Gastrocnemius medialis (tissue), 4 donors: Measurements from ENCODE around the gene LBH.

Experiments used
- CTCF ChIP-seq, 5 experiments: fragments of 450-650 bp in 3 of 5; fragments of 200-600 bp in 2 of 5; sonication (generic) in 2 of 5; IDR thresholded peaks in 4 of 5; conservative IDR thresholded peaks in 1 of 5; 1 replicate in 4 of 5; 2 replicates in 1 of 5; pipeline ENCODE4 v1.5.1; 2016 to 2019; ENCODE audit warnings: antibody characterized with exemption in 5 of 5, mild to moderate bottlenecking in 3 of 5, moderate library complexity in 3 of 5
- POLR2A ChIP-seq, 2 donors: fragments of 450-650 bp; IDR thresholded peaks; one replicate each; pipeline ENCODE4 v1.6.1; 2017; ENCODE audit warnings: antibody characterized with exemption in 2 of 2, mild to moderate bottlenecking in 2 of 2, moderate library complexity in 2 of 2

GRCh38 chr2:30288561-30288960 lies 57.2 kb downstream of the LBH start:
- TF ChIP-seq CTCF (IDR thresholded peaks at IDR 0.05 in 4 of 5, conservative IDR thresholded peaks at IDR 0.05 in 1 of 5) (no peak), POLR2A (IDR thresholded peaks at IDR 0.05) (no peak)
